Neural cell (in vitro differentiated cells): ENCODE data around the gene ADAMTS14. TPM values are rescaled to one million over a fixed set of nuclear protein-coding genes. Genes with fewer than 3 reads are reported as not detected.

Source experiments
- H2AFZ ChIP-seq: fragments of 200-600, 300-800 bp; sonication (generic), shearing (Covaris generic); 2 replicates; pipeline ENCODE4 v1.6.0; 2014; ENCODE audit warnings: low read depth, mild to moderate bottlenecking, antibody characterized with exemption, low read length, moderate library complexity
- H3F3A ChIP-seq: fragments of 200-600 bp; shearing (Covaris generic); 2 replicates; pipeline ENCODE4 v1.6.1; 2016; ENCODE audit warnings: mild to moderate bottlenecking, moderate library complexity, mixed read lengths, antibody characterized with exemption, low read length; ENCODE audit not compliant: insufficient read depth, poor library complexity, severe bottlenecking
- H3K27ac ChIP-seq: fragments of 200-600, 300-800 bp; sonication (generic), shearing (Covaris generic); 2 replicates; pipeline ENCODE4 v1.5.1; 2014; ENCODE audit warnings: mild to moderate bottlenecking, low read length, moderate library complexity
- H3K27me3 ChIP-seq: fragments of 300-800, 200-600 bp; sonication (generic), shearing (Covaris generic); 2 replicates; pipeline ENCODE4 v1.6.0; 2014; ENCODE audit warnings: mild to moderate bottlenecking, low read depth, low read length, moderate library complexity; ENCODE audit not compliant: insufficient read depth
- H3K36me3 ChIP-seq: fragments of 300-800, 200-600 bp; sonication (generic), shearing (Covaris generic); 2 replicates; pipeline ENCODE4 v1.5.1; 2014; ENCODE audit warnings: mild to moderate bottlenecking, antibody characterized with exemption, low read length, moderate library complexity; ENCODE audit not compliant: insufficient read depth
- H3K4me2 ChIP-seq: fragments of 300-800, 200-600 bp; sonication (generic), shearing (Covaris generic); 2 replicates; pipeline ENCODE4 v1.6.0; 2014; ENCODE audit warnings: mild to moderate bottlenecking, low read length
- H3K4me3 ChIP-seq: fragments of 300-800, 200-600 bp; sonication (generic), shearing (Covaris generic); 2 replicates; pipeline ENCODE4 v1.5.1; 2014; ENCODE audit warnings: mild to moderate bottlenecking, low read length, moderate library complexity
- H3K79me2 ChIP-seq: fragments of 200-600 bp; shearing (Covaris generic); replicated peaks from 2 replicates; pipeline ENCODE4 v1.6.0; 2014; ENCODE audit warnings: mild to moderate bottlenecking, low read length, moderate library complexity; ENCODE audit not compliant: insufficient read depth
- H3K9ac ChIP-seq: fragments of 300-800, 200-600 bp; sonication (generic), shearing (Covaris generic); 2 replicates; pipeline ENCODE4 v1.6.1; 2016; ENCODE audit warnings: mild to moderate bottlenecking, low read length, mixed read lengths
- H3K9me2 ChIP-seq: fragments of 200-600 bp; shearing (Covaris generic); 2 replicates; pipeline ENCODE4 v1.6.1; 2016; ENCODE audit warnings: mild to moderate bottlenecking, low read length, mixed read lengths; ENCODE audit not compliant: insufficient read depth
- H3K9me3 ChIP-seq: fragments of 200-600, 300-800 bp; sonication (generic), shearing (Covaris generic); 2 replicates; pipeline ENCODE4 v1.6.1; 2016; ENCODE audit warnings: mild to moderate bottlenecking, mixed run types, low read length, moderate library complexity, mixed read lengths
- H4K20me1 ChIP-seq: fragments of 200-600 bp; shearing (Covaris generic); 2 replicates; pipeline ENCODE4 v1.6.1; 2016; ENCODE audit warnings: mild to moderate bottlenecking, mixed run types; ENCODE audit not compliant: insufficient read depth
- CTCF ChIP-seq: fragments of 450-650 bp; IDR thresholded peaks from 2 replicates; pipeline ENCODE4 v1.5.1; 2014; ENCODE audit warnings: antibody characterized with exemption, mild to moderate bottlenecking, moderate library complexity; ENCODE audit not compliant: poor library complexity, severe bottlenecking
- EP300 ChIP-seq: fragments of 450-650 bp; conservative IDR thresholded peaks from 2 replicates; pipeline ENCODE4 v1.6.1; 2014; ENCODE audit warnings: antibody characterized with exemption, mild to moderate bottlenecking, moderate library complexity; ENCODE audit not compliant: poor library complexity, severe bottlenecking
- EZH2 ChIP-seq: fragments of 200-600, 300-800 bp; shearing (Covaris generic), sonication (generic); IDR thresholded peaks from 2 replicates; pipeline ENCODE4 v1.6.1; 2014; ENCODE audit warnings: antibody characterized with exemption, low read length, borderline replicate concordance, mild to moderate bottlenecking; ENCODE audit not compliant: insufficient read depth, poor library complexity, severe bottlenecking
- MXI1 ChIP-seq: fragments of 450-650 bp; conservative IDR thresholded peaks from 2 replicates; pipeline ENCODE4 v1.6.1; 2014; ENCODE audit warnings: antibody characterized with exemption, mild to moderate bottlenecking; ENCODE audit not compliant: poor library complexity, severe bottlenecking
- POLR2AphosphoS5 ChIP-seq: IDR thresholded peaks from 2 replicates; pipeline ENCODE4 v1.6.1; 2012
- RAD21 ChIP-seq: fragments of 450-650 bp; conservative IDR thresholded peaks from 2 replicates; pipeline ENCODE4 v1.6.1; 2014; ENCODE audit warnings: antibody characterized with exemption, mild to moderate bottlenecking, moderate library complexity
- REST ChIP-seq: IDR thresholded peaks from 2 replicates; pipeline ENCODE4 v1.6.1; 2012; ENCODE audit warnings: borderline replicate concordance
- SMC3 ChIP-seq: fragments of 450-650 bp; conservative IDR thresholded peaks from 2 replicates; pipeline ENCODE4 v1.6.1; 2014; ENCODE audit warnings: antibody characterized with exemption, mild to moderate bottlenecking, moderate library complexity; ENCODE audit not compliant: poor library complexity
- TAF1 ChIP-seq: IDR thresholded peaks from 2 replicates; pipeline ENCODE4 v1.6.1; 2012; ENCODE audit warnings: low read depth
- polyA plus RNA-seq: library from polyadenylated mRNA; depleted of rRNA; stranded (reverse); fragments of >200 nt; gene quantifications from 2 replicates; pipeline ENCODE4 v1.2.3, GENCODE V29; 2014

ADAMTS14 gene
- polyA plus RNA-seq, 1 donor from 2014 or later = 0.04 TPM

DNA sequence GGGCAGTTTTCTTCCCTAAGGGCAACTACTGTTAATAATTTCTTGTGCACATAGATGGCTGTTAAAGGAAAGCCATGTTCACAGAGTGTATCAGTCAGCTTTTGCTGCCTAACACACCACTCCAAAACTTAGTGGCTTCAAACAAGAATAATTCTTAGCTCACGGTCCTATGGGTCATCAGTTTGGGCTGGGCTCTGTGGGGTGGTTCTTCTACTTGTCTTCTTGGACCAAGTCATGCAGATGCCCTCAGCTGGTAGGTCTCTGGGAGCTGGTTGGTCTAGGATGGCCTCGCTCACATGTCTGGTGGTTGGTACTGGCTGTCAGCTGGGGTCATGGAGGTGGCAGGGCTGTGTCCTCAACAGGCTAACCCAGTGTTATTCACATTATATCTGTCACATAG is 73.2 kb downstream of the ADAMTS14 start:
- Histone ChIP-seq H3K9me2 (no peaks in the 10 kb centered on the region), H3K79me2 (no peaks in the 10 kb centered on the region), H3K4me2 (no peak overlapping the region), H3K27me3 (no peaks in the 10 kb centered on the region), H3K4me3 (no peak overlapping the region), H3K9ac (no peak overlapping the region), H3F3A (no peaks in the 10 kb centered on the region), H3K27ac (no peak overlapping the region), H2AFZ (no peak overlapping the region), H3K36me3 (no peaks in the 10 kb centered on the region), H3K9me3 (no peaks in the 10 kb centered on the region), H4K20me1 (no peaks in the 10 kb centered on the region)
- no peak for TF ChIP-seq MXI1

DNA sequence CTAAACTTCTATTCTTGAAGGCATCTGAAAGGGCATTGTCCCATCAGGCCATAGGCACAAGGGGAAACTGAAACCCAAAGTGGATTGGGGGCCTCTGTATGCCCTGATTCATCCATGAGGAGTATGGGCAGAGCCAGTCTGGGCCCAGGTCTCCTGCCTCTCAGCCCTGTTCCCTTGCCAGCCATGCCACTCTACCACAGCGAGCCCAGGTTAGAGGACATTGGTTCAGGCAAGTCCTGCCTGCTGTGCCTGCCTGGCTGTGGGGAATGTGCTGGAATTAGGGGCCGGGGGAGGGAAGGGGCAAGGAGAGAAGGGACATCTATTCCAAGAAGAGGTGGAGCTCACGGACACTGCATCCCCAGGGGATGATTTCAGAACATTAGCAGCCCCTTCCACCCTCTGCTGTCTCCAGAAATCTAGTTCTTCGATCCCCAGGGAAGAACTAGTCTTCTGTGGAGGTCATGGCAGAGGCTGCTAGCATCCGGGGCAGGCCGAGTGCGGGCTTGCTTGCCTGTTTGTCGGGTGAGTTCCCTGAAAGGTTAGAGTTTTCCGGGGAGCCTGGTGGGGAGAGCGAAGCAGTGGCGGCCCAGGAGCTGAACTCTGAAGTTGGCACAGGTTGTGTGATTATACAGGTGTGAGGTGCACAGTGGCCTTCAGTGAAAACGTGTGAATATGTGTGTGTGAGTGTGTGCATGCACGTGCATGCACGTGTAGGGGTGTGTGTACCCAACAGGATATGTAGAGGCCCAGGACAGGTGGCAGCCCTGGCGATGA is 75.1 kb downstream of the ADAMTS14 start:
- no peak overlapping the region for H3K9ac ChIP-seq
- H3K4me2 ChIP-seq = no peak overlapping the region
- H3K27ac ChIP-seq = no peak overlapping the region
- no peaks in the 10 kb centered on the region for H3F3A ChIP-seq
- no peaks in the 10 kb centered on the region for H3K36me3 ChIP-seq
- H3K4me3 ChIP-seq = no peak overlapping the region
- H3K9me2 ChIP-seq = no peaks in the 10 kb centered on the region
- TF ChIP-seq RAD21 = no peak
- no peak for TF ChIP-seq POLR2AphosphoS5
- no peak for TF ChIP-seq REST
- TF ChIP-seq TAF1 = no peak
- TF ChIP-seq CTCF = no peak
- TF ChIP-seq SMC3 = no peak
- TF ChIP-seq EP300 = no peak
- no peak overlapping the region for H2AFZ ChIP-seq
- no peaks in the 10 kb centered on the region for H3K9me3 ChIP-seq
- H4K20me1 ChIP-seq = no peaks in the 10 kb centered on the region
- no peaks in the 10 kb centered on the region for H3K79me2 ChIP-seq
- no peaks in the 10 kb centered on the region for H3K27me3 ChIP-seq

DNA sequence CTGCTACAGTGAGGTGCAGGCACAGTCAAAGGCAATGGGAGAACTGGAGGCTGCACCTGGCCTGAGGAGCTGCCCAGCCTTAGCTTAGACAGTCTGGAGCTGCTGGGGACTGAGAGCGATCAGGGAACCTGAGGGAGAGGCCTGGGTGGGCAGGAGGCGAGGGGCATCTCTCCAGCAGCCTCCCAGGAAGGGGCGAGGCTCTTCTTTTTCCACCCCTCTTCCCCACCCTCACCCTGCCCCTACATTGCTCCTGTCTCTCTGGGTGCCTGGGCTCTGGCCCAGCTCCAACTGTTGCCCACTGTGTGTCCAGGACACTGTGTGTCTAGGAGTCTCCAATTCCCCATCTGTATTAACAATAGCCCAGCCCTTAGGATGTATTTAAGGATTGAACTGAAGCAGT is 76.0 kb downstream of the ADAMTS14 start:
- Histone ChIP-seq H3K9me3 (no peaks in the 10 kb centered on the region), H3K4me2 (no peak overlapping the region), H4K20me1 (no peaks in the 10 kb centered on the region), H3K9ac (no peak overlapping the region), H3F3A (no peaks in the 10 kb centered on the region), H3K36me3 (no peaks in the 10 kb centered on the region), H3K79me2 (no peaks in the 10 kb centered on the region), H3K9me2 (no peaks in the 10 kb centered on the region), H3K27ac (no peak overlapping the region), H3K4me3 (no peak overlapping the region), H2AFZ (no peak overlapping the region), H3K27me3 (no peaks in the 10 kb centered on the region)
- TF ChIP-seq TAF1 = no peak
- no peak for TF ChIP-seq EP300
- no peak for TF ChIP-seq MXI1
- TF ChIP-seq EZH2 = no peak
- no peak for TF ChIP-seq CTCF
- no peak for TF ChIP-seq SMC3
- no peak for TF ChIP-seq POLR2AphosphoS5
- no peak for TF ChIP-seq RAD21
- TF ChIP-seq REST = no peak
